ENCODE data around the gene DACH2. TPM values are rescaled to one million over a fixed set of nuclear protein-coding genes. Genes with fewer than 3 reads are reported as not detected.
"Not testable (repeated sequence)": the region's sequence is repeated elsewhere in the genome, so short reads cannot be mapped to it uniquely, and the experiment has no call there.

DACH2 gene
- total RNA-seq, 1 donor = 0.09 TPM

- no peak for DNase-seq (ENCODE audit: low read depth)
These were observed 6.5 kb upstream of the DACH2 start for GRCh38 chrX:86141786-86142185.

GRCh38 chrX:86146102-86146501, 2.1 kb upstream of the DACH2 start:
- TF ChIP-seq CTCF (IDR thresholded peaks at IDR 0.05; ENCODE audit: insufficient read depth, low read length) = no peak
- H3K4me3 ChIP-seq (ENCODE audit: low read depth, low read length) = no peak overlapping the region

More at GRCh38 chrX:86141786-86142185, 6.5 kb upstream of the DACH2 start:
- no peak for TF ChIP-seq CTCF (IDR thresholded peaks at IDR 0.05; ENCODE audit: insufficient read depth, low read length)
- no peak overlapping the region for H3K4me3 ChIP-seq (ENCODE audit: low read depth, low read length)

DNA sequence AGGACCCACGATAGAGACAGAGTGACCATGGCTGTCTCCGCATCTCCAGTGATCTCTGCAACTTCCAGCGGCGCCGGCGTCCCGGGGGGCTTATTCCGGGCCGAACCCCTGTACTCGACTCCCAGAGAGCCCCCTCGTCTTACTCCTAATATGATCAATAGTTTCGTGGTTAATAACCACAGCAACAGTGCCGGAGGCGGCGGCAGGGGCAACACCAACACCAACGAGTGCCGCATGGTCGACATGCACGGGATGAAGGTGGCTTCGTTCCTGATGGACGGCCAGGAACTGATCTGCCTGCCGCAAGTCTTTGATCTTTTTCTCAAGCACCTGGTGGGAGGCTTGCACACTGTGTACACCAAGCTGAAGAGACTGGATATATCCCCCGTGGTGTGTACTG, 343 bp downstream of the DACH2 start:
- TF ChIP-seq CTCF (IDR thresholded peaks at IDR 0.05; ENCODE audit: insufficient read depth, low read length) = no peak
- no peak for DNase-seq (ENCODE audit: low read depth)
- peak overlapping the region; percentile 40 for H3K4me3 ChIP-seq (ENCODE audit: low read depth, low read length)

More at GRCh38 chrX:86146102-86146501, 2.1 kb upstream of the DACH2 start:
- no peak for DNase-seq (ENCODE audit: low read depth)

GRCh38 chrX:86149119-86149518, 868 bp downstream of the DACH2 start:
- DNase-seq (ENCODE audit: low read depth) = no peak
- no peak for TF ChIP-seq CTCF (IDR thresholded peaks at IDR 0.05; ENCODE audit: insufficient read depth, low read length)
- no peak overlapping the region for H3K4me3 ChIP-seq (ENCODE audit: low read depth, low read length)

GRCh38 chrX:86154553-86154952, 6.3 kb downstream of the DACH2 start:
- no peak for DNase-seq (ENCODE audit: low read depth)
- no peak overlapping the region for H3K4me3 ChIP-seq (ENCODE audit: low read depth, low read length)
- no peak for TF ChIP-seq CTCF (IDR thresholded peaks at IDR 0.05; ENCODE audit: insufficient read depth, low read length)

DNA sequence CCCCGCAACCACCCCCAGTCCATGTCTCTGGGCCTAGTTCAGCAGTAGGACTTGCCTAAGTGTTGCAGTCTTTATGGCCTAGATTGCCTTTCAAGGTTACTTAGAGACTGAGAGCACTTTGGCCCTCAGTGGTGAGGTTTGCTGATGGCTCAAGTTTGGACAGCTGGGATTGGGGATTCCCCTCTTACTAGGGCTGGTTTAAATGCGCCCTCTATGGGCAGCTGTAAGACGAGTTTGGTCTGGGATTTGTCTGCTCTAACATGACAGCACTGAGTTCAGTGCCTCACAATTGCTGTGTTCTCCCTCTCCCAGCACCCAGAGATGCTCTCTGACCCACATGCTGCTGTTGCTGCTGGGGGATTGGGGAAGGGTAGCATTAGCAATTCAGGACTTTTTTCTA, 23.1 kb downstream of the DACH2 start:
- peak; percentile 29 for TF ChIP-seq CTCF (IDR thresholded peaks at IDR 0.05; ENCODE audit: insufficient read depth, low read length)
- peak; percentile 2 for DNase-seq (ENCODE audit: low read depth)
- no peak overlapping the region for H3K4me3 ChIP-seq (ENCODE audit: low read depth, low read length)

- DNase-seq (ENCODE audit: low read depth) = no peak
- H3K4me3 ChIP-seq (ENCODE audit: low read depth, low read length) = no peak overlapping the region
- no peak for TF ChIP-seq CTCF (IDR thresholded peaks at IDR 0.05; ENCODE audit: insufficient read depth, low read length)
These were observed 30.7 kb downstream of the DACH2 start for GRCh38 chrX:86178906-86179305.

GRCh38 chrX:86181325-86181724, 33.1 kb downstream of the DACH2 start:
- DNase-seq (ENCODE audit: low read depth); H3K4me3 ChIP-seq (ENCODE audit: low read depth, low read length): not testable (repeated sequence)

Measured in fibroblast of the aortic adventitia (primary cell).